ENCODE measurements around the gene OR2B3.
A peak's percentile ranks its signal among the peaks of the same experiment; 100 is the strongest.
"Not testable (repeated sequence)": the region's sequence is repeated elsewhere in the genome, so short reads cannot be mapped to it uniquely, and the experiment has no call there.

The OR2B3 gene, protein sequence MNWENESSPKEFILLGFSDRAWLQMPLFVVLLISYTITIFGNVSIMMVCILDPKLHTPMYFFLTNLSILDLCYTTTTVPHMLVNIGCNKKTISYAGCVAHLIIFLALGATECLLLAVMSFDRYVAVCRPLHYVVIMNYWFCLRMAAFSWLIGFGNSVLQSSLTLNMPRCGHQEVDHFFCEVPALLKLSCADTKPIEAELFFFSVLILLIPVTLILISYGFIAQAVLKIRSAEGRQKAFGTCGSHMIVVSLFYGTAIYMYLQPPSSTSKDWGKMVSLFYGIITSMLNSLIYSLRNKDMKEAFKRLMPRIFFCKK

DNA sequence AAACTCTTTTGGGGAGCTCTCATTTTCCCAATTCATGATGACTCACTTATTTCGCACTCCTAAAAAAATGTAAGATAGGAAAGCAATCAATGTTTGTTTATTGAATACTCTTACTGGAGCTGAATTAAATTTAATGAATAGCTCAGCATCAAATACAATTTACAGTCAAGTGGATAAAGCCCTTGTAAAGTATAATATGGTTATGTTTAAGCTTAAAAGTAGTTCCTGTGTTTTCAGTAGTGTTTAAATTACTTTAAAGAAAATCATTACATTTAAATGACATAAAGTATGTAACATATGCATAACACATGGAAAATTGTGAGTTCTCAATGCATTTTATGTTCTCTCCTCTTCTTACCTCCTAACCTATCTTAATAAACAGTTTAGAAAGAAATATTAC, at the start of gene OR2B3:
OR2B3 (minus strand) TSS at position 101 of the 400 bp plus-strand sequence; CDS start at position 36, 65 bp downstream.
- DNase-seq (ENCODE audit: extremely low spot score, insufficient read length, low read depth): no peak
- no peak for FAIRE-seq

GRCh38 chr6:29131691-29132090, 44.6 kb upstream of the OR2B3 start:
- FAIRE-seq (no peak), DNase-seq (ENCODE audit: extremely low spot score, insufficient read length, low read depth) (no peak)

GRCh38 chr6:29130644-29131043, 43.5 kb upstream of the OR2B3 start:
- FAIRE-seq (no peak), DNase-seq (ENCODE audit: extremely low spot score, insufficient read length, low read depth) (no peak)

DNA sequence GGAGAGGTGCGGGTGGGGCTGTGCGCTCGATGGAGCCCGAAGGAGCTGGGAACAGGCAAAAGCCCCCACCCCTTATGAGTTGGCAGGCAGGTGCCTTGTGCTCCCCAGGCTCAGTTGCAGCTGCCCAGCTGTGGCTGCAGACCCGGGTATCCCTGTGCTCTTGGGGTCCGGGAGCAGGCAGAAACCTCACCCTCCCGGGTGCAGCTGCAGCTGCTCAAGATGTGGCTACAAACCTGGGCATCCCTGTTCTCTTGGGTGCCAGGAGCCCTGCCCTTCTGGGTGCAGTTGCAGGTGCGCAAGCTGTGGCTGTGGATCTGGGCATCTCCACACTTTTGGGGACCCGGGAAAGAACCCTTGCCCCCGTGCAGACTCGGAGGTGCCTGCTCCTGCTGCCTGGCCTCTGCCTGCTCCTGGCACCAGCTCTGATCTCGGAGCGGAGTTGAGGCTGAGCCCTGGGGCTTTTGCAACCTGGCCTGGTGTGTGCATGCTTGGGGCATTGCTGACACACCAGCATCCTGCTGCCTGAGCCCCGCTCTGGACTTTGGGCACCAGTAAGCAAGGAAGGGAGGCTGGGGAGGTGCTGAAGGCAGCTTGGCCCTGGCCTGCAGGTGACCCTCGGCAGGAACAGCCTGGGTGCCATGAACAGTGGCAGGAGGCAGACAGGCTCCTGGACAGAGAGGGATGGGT, 42.4 kb upstream of the OR2B3 start:
- DNase-seq (ENCODE audit: extremely low spot score, insufficient read length, low read depth): no peak
- FAIRE-seq: no peak

DNA sequence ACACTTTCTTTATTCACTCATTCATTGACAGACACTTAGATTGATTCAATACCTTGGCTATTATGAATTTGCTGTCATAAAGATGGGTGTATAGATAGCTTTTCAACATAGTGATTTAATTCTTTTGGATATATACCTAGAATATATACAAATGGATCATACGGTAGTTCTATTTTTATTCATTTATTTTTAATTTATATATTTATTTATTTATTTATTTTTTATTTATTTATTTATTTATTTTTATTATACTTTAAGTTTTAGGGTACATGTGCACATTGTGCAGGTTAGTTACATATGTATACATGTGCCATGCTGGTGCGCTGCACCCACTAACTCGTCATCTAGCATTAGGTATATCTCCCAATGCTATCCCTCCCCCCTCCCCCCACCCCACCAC, 27.9 kb upstream of the OR2B3 start:
- DNase-seq (ENCODE audit: extremely low spot score, insufficient read length, low read depth); FAIRE-seq: not testable (repeated sequence)

DNA sequence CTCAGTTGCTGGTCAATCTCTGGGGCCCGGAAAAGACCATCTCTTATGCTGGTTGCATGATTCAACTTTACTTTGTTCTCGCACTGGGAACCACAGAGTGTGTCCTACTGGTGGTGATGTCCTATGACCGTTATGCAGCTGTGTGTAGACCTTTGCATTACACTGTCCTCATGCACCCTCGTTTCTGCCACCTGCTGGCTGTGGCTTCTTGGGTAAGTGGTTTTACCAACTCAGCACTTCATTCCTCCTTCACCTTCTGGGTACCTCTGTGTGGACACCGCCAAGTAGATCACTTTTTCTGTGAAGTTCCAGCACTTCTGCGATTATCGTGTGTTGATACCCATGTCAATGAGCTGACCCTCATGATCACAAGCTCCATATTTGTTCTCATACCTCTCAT, 25.0 kb upstream of the OR2B3 start:
- FAIRE-seq: no peak
- no peak for DNase-seq (ENCODE audit: extremely low spot score, insufficient read length, low read depth)

DNA sequence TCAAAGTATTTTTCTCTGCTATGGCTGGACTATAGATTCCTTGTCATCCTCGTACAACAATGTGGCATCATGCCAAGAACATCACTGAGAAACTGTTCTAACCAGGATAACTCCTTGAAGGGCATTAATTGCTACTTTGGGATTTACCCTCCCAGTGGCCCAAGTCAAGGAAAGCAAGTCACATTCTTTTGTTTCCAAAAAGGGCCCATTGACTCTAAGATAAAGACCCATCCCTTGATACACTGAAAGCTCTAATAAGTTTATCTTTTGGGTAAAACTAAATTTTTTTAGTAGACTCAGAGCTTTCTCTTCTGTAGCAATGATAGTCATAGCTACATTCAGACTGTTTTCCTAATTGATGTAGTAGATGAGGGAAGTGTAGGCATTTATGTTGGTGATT, 20.6 kb upstream of the OR2B3 start, which contains the start of gene OR2J3:
OR2J3 (plus strand) TSS at position 301 of the 400 bp plus-strand sequence. CDS start 3,833 bp downstream, outside the sequence.
- DNase-seq (ENCODE audit: extremely low spot score, insufficient read length, low read depth): no peak
- FAIRE-seq: no peak

DNA sequence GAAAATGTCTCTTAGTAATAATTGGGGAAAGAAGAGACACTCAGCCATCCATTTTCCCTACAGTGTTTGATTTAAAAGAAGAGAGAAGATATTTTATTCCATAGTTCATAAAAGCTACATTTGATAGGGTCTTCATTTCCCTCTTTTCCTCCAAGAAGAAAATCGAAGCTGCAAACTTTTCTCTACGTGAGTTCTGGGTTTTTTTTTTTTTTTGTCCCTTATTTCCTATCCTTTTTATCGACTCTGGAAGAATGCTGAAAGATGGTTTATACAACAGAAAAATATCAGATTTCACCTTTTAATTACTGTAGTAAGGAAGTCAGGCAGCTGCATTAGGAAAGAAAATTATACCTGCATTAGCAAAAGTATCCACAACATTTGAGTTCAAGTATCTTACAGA, 12.1 kb upstream of the OR2B3 start, which contains the start of gene OR2J1:
OR2J1 (plus strand) TSS at position 301 of the 400 bp plus-strand sequence. CDS start 1,453 bp downstream, outside the sequence.
- FAIRE-seq (no peak), DNase-seq (ENCODE audit: extremely low spot score, insufficient read length, low read depth) (no peak)

- no peak for FAIRE-seq
- no peak for DNase-seq (ENCODE audit: extremely low spot score, insufficient read length, low read depth)
These were observed 10.7 kb upstream of the OR2B3 start for GRCh38 chr6:29097803-29098202.

DNA sequence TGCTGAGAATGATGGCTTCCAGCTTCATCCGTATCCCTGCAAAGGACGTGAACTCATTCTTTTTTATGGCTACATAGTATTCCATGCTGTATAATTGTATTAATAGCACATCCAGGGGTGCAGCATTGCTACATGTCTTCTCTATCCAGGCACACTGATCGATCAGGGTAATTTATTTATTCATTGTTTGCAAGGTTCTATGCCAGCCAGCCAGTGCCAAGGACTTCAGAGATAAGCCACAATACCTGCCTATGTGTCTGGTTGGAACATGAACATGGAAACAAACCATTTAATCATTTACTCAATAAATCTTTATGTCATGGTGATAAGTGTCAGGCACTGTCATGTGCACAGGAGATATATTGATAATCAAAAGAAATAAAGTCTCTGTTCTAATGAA, 5.8 kb upstream of the OR2B3 start:
- DNase-seq (ENCODE audit: extremely low spot score, insufficient read length, low read depth) (no peak), FAIRE-seq (no peak)

DNA sequence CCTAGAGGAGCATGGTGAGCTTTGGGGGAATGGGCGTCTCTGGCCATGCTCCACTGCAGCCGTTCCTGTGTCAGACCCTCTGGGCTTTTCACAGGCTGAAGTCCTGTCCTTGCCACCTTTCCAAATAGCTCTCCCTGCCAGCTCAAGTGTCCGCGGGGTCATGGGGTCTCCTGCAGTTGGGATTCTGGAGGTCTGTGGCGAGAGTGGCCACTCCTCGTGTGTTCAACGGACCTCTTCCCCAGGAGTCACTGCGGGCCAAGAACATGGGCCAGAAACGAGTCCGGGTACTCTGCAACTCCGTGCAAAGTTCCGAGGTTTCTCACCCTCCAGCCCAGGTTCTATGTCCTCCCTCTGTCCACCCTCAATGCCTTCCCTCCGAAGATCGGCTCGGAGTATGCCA, 4.7 kb downstream of the OR2B3 start:
- no peak for DNase-seq (ENCODE audit: extremely low spot score, insufficient read length, low read depth)
- FAIRE-seq: no peak

- DNase-seq (ENCODE audit: extremely low spot score, insufficient read length, low read depth) (no peak), FAIRE-seq (no peak)
These were observed 5.8 kb downstream of the OR2B3 start for GRCh38 chr6:29081312-29081711.

DNA sequence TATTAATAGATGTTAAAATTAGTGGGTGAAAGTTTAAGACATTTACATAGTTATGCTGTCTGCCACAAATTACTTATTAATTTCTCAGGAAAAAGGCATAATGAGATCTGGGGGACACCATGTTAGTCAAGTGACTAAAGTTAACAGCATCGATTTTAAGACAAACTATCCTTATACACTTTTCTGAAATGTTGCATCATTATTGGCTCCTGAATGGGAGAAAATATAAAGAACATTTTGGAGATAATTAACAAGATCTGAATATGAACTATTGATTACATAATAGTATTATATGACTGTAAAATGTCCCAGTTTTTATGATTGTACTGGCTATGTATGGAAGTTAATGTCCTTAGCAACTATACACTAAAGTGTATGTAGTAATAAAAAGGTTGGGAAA, 7.9 kb downstream of the OR2B3 start:
- DNase-seq (ENCODE audit: extremely low spot score, insufficient read length, low read depth) (no peak), FAIRE-seq (no peak)

- no peak for DNase-seq (ENCODE audit: extremely low spot score, insufficient read length, low read depth)
- FAIRE-seq: peak; percentile 56
These were observed 15.0 kb downstream of the OR2B3 start for GRCh38 chr6:29071831-29072723.

DNA sequence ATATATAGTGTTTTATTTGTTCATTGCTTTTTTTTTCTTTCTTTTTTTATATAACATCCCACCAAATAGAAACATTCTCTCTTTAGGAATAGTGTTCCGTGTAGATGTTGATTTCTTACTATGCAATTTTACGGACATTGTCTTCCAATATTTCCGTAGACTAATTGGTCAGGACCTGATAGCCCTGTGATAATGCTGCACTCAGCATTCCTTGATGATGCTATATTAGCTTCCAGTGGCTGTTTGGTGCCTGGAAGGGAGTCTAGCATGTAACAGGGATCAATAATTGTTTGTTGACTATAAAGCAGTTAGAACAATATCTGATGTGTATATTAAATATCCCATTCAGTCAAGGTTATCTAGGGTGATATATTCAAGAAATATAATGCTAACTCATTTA, 35.4 kb downstream of the OR2B3 start:
- FAIRE-seq (no peak), DNase-seq (ENCODE audit: extremely low spot score, insufficient read length, low read depth) (no peak)

DNA sequence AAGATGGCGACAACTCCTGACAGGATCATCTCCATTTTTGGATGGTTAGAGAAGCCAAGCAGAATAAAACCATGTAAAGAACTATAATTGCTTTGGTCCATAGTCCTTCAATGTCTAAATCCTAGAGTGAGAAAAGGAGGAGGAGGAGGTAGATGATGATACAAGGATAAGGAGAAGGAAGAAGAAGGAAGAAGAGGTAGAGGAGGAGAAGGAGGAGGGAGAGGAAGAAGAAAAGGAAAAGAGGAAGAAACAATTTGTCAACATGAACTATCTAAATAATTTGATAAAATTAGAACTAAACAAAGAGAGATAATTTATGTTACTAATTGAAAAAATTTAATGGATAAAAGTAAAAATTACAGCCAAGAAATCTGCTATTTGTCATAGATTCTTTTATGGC, 42.0 kb downstream of the OR2B3 start, which contains the start of gene OR2W1:
OR2W1 (minus strand) TSS at position 101 of the 400 bp plus-strand sequence; CDS start at position 101, 0 bp downstream.
- no peak for FAIRE-seq
- no peak for DNase-seq (ENCODE audit: extremely low spot score, insufficient read length, low read depth)
